ENCODE data around the gene MAP4K2.

Gene MAP4K2

GRCh38 chr11:64745521-64746328 lies 57.3 kb downstream of the MAP4K2 start:
- TF ChIP-seq CTCF (conservative IDR thresholded peaks at IDR 0.05) (no peak), ZFX (IDR thresholded peaks at IDR 0.05) (no peak)
- H3K27ac ChIP-seq = no peak overlapping the region

GRCh38 chr11:64745189-64745520 lies 57.9 kb downstream of the MAP4K2 start:
- no peak overlapping the region for H3K27ac ChIP-seq
- no peak for TF ChIP-seq CTCF (conservative IDR thresholded peaks at IDR 0.05)

- H3K27ac ChIP-seq = no peak overlapping the region
- TF ChIP-seq ZFX (IDR thresholded peaks at IDR 0.05) = no peak
- no peak for TF ChIP-seq CTCF (conservative IDR thresholded peaks at IDR 0.05)
Observed at GRCh38 chr11:64744544-64745188, 58.3 kb downstream of the MAP4K2 start.

GRCh38 chr11:64743591-64744543 lies 59.1 kb downstream of the MAP4K2 start, which contains the start of gene RASGRP2:
RASGRP2 (minus strand) TSS chr11:64744142; CDS start chr11:64742866, 1,276 bp downstream.
- no peak within 1 kb of the TSS for H3K27ac ChIP-seq
- 0 out of 2 replicates have a peak, but pooled peaks have one; percentile 24 for TF ChIP-seq CTCF (conservative IDR thresholded peaks at IDR 0.05)
- no peak for TF ChIP-seq ZFX (IDR thresholded peaks at IDR 0.05)

GRCh38 chr11:64742889-64743590 lies 60.0 kb downstream of the MAP4K2 start:
- H3K27ac ChIP-seq = no peak overlapping the region
- TF ChIP-seq ZFX (IDR thresholded peaks at IDR 0.05) (no peak), CTCF (conservative IDR thresholded peaks at IDR 0.05) (peak; percentile 96)

GRCh38 chr11:64742087-64742888 lies 60.7 kb downstream of the MAP4K2 start:
- no peak overlapping the region for H3K27ac ChIP-seq
- TF ChIP-seq CTCF (conservative IDR thresholded peaks at IDR 0.05) (no peak), ZFX (IDR thresholded peaks at IDR 0.05) (no peak)

Measured in C4-2B (cell line).